Measurements from ENCODE around the gene REX1BD.
A peak's percentile ranks its signal among the peaks of the same experiment; 100 is the strongest.

The REX1BD gene

DNA sequence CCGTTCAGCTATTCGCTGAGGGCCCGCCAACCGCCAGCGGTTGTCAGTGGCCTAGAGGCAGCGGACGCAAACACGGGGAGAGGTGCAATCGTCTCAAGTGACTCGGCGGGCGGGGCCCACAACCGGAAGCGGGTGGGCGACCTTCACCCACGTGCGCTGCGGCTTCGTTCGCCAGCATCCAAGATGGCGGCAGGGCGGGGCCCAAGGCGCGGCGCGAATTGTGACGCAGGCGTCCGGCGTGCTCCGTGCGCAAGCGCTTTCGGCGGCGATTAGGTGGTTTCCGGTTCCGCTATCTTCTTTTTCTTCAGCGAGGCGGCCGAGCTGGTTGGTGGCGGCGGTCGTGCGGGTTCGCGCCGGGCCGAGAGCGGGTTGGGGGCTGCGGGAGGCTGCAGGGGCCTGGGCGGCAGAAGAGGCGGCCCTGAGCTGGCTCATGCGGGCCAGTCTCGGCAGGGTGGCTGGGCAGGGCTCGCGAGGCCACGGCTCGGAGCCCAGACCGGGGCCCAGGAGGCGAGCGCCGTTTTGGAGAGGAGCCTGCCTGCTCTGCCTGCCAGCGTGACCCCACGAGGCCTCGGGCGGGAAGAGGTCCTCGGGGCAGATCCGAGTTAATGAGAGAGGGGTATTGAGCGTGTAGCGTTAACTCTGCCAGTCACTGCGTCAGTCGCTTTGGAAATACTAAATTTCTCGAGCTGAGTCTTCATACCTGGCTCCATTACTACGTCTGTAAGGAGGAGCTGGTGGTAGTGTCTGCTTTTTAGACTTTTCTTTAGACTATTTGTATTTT is 16.8 kb upstream of the REX1BD start, which contains the start of gene UBA52:
Gene UBA52 (plus strand): TSS at position 294 of the 781 bp plus-strand sequence. CDS start 1,444 bp downstream, outside the sequence.
- peak within 1 kb of the TSS; percentile 100 for H3K4me3 ChIP-seq (ENCODE audit: low read depth, low read length)
- DNase-seq (ENCODE audit: low read depth) = peak; percentile 98
- TF ChIP-seq MYC (IDR thresholded peaks at IDR 0.05; ENCODE audit: low read depth, low read length) = peak; percentile 99
- TF ChIP-seq POLR2A (IDR thresholded peaks at IDR 0.05; ENCODE audit: extremely low read depth, insufficient read length) = peak; percentile 91
- no peak for TF ChIP-seq CTCF (IDR thresholded peaks at IDR 0.05; ENCODE audit: low read depth, low read length)
- TF ChIP-seq MAX (IDR thresholded peaks at IDR 0.05; ENCODE audit: low read depth, low read length) = peak; percentile 100

DNA sequence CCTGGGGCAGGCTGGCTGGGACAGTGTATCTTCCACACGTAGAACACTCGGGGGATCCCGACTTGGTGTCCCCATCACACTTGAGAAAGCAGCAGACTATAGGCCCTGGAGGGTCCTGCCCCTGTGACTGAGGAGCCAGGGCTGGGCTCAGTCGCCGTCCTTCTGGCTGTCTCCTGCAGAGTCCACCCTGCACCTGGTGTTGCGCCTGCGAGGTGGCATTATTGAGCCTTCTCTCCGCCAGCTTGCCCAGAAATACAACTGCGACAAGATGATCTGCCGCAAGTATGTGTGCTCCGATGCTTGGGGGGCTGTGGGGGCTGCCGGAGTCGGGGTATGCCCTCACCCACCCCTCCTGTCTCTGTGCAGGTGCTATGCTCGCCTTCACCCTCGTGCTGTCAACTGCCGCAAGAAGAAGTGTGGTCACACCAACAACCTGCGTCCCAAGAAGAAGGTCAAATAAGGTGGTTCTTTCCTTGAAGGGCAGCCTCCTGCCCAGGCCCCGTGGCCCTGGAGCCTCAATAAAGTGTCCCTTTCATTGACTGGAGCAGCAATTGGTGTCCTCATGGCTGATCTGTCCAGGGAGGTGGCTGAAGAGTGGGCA is 13.8 kb upstream of the REX1BD start:
- DNase-seq (ENCODE audit: low read depth) = no peak
- no peak for TF ChIP-seq POLR2A (IDR thresholded peaks at IDR 0.05; ENCODE audit: extremely low read depth, insufficient read length)
- TF ChIP-seq MAX (IDR thresholded peaks at IDR 0.05; ENCODE audit: low read depth, low read length) = no peak
- no peak for TF ChIP-seq CTCF (IDR thresholded peaks at IDR 0.05; ENCODE audit: low read depth, low read length)
- no peak for TF ChIP-seq MYC (IDR thresholded peaks at IDR 0.05; ENCODE audit: low read depth, low read length)
- no peak overlapping the region for H3K4me3 ChIP-seq (ENCODE audit: low read depth, low read length)

DNA sequence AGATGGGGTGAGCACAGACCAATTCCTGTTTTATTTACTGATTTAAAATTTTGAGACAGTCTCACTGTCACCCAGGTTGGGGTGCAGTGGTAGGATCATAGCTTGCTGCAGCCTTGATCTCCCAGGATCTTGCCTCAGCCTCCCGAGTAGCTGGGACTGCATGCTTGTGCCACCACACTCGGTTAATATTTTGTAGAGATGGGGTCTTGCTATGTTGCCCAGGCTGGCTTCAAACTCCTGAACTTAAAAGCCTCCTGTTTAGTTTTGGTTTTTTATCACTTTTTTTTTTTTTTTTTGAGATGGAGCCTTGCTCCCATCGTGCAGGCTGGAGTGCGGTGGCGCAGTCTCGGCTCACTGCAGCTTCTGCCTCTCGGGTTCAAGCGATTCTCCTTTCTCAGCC is 12.2 kb upstream of the REX1BD start:
- no peak for TF ChIP-seq CTCF (IDR thresholded peaks at IDR 0.05; ENCODE audit: low read depth, low read length)
- TF ChIP-seq MAX (IDR thresholded peaks at IDR 0.05; ENCODE audit: low read depth, low read length) = no peak
- TF ChIP-seq POLR2A (IDR thresholded peaks at IDR 0.05; ENCODE audit: extremely low read depth, insufficient read length) = no peak
- no peak for TF ChIP-seq MYC (IDR thresholded peaks at IDR 0.05; ENCODE audit: low read depth, low read length)
- no peak for DNase-seq (ENCODE audit: low read depth)
- H3K4me3 ChIP-seq (ENCODE audit: low read depth, low read length) = no peak overlapping the region

DNA sequence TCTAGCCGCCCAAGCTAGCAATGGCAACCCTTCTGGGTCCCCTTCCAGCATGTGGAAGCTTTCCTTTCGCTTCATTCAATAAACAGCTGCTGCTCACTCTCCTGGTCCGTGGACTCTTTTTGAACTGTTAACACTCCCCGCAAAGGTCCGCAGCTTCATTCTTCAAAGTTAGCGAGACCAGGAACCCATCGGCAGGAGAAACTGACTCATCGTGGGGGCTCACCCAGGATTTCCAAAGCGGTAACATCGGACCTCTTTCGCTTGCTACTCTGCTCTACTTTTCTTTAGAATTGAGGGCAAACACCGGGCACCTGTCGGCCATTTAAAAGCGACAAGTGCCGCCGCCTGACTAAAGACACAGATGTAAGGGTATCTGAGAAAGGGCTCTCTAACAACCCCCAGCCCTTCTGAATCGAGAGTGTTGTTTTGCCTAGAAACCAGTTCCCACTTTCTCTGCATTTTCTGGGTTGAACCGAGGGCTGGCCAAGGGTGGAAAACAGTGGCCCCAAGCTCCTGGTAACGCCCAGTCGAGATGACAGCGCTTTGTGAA is 11.2 kb upstream of the REX1BD start:
- DNase-seq (ENCODE audit: low read depth) = no peak
- H3K4me3 ChIP-seq (ENCODE audit: low read depth, low read length) = no peak overlapping the region
- no peak for TF ChIP-seq POLR2A (IDR thresholded peaks at IDR 0.05; ENCODE audit: extremely low read depth, insufficient read length)
- no peak for TF ChIP-seq MAX (IDR thresholded peaks at IDR 0.05; ENCODE audit: low read depth, low read length)
- TF ChIP-seq CTCF (IDR thresholded peaks at IDR 0.05; ENCODE audit: low read depth, low read length) = no peak
- no peak for TF ChIP-seq MYC (IDR thresholded peaks at IDR 0.05; ENCODE audit: low read depth, low read length)

DNA sequence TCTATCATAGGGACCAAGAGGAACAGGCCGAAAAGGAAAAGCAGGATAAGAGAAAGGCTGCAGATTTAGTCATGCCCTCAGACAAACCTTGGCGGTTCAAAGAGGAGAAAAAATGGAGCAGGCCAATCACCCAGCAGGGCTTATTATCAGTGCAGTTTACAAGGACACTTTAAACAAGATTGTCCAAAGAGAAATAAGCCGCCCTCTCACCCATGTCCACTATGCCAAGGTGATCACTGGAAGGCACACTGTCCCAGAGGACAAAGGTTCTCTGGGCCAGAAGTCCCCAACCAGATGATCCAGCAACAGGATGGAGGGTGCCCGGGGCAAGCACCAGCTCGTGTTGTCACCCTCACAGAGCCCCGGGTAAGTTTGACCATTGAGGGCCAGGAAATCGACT is 8.3 kb upstream of the REX1BD start:
- no peak for DNase-seq (ENCODE audit: low read depth)
- TF ChIP-seq POLR2A (IDR thresholded peaks at IDR 0.05; ENCODE audit: extremely low read depth, insufficient read length) = no peak
- no peak for TF ChIP-seq MYC (IDR thresholded peaks at IDR 0.05; ENCODE audit: low read depth, low read length)
- TF ChIP-seq CTCF (IDR thresholded peaks at IDR 0.05; ENCODE audit: low read depth, low read length) = no peak
- TF ChIP-seq MAX (IDR thresholded peaks at IDR 0.05; ENCODE audit: low read depth, low read length) = no peak
- no peak overlapping the region for H3K4me3 ChIP-seq (ENCODE audit: low read depth, low read length)
